ENCODE measurements around the gene LAMTOR4. TPM values are rescaled to one million over a fixed set of nuclear protein-coding genes. Genes with fewer than 3 reads are reported as not detected.

The LAMTOR4 gene
- polyA plus RNA-seq, 1 donor from 2014 or later: 333 TPM

GRCh38 chr7:100157334-100158228, 8.9 kb downstream of the LAMTOR4 start:
- peak overlapping the region; percentile 78 for H3K9ac ChIP-seq (ENCODE audit: low read length)
- no peaks in the 10 kb centered on the region for H3K36me3 ChIP-seq (ENCODE audit: insufficient read depth, low read length)
- H3F3A ChIP-seq (ENCODE audit: insufficient read depth, low read length, poor library complexity, severe bottlenecking): no peaks in the 10 kb centered on the region
- H2AFZ ChIP-seq (ENCODE audit: low read depth, low read length): no peak overlapping the region
- H3K27ac ChIP-seq (ENCODE audit: low read length): no peak overlapping the region
- no peaks in the 10 kb centered on the region for H3K79me2 ChIP-seq (replicated peaks; ENCODE audit: insufficient read depth, low read length)
- peak overlapping the region; percentile 65 for H3K4me2 ChIP-seq (ENCODE audit: low read length)
- peak overlapping the region; percentile 89 for H3K4me3 ChIP-seq (ENCODE audit: low read length)
- H3K27me3 ChIP-seq (ENCODE audit: insufficient read depth, low read depth, low read length): no peaks in the 10 kb centered on the region
- H4K20me1 ChIP-seq (ENCODE audit: insufficient read depth): no peaks in the 10 kb centered on the region
- H3K9me3 ChIP-seq (ENCODE audit: low read length): no peaks in the 10 kb centered on the region
- no peaks in the 10 kb centered on the region for H3K9me2 ChIP-seq (ENCODE audit: insufficient read depth, low read length)
- no peak for TF ChIP-seq EZH2 (IDR thresholded peaks at IDR 0.05; ENCODE audit: borderline replicate concordance, insufficient read depth, low read length, poor library complexity, severe bottlenecking)
- no peak for TF ChIP-seq MXI1 (conservative IDR thresholded peaks at IDR 0.05; ENCODE audit: poor library complexity, severe bottlenecking)
- TF ChIP-seq TAF1 (IDR thresholded peaks at IDR 0.05; ENCODE audit: low read depth): no peak

- TF ChIP-seq MXI1 (conservative IDR thresholded peaks at IDR 0.05; ENCODE audit: poor library complexity, severe bottlenecking) (peak; percentile 82), CTCF (IDR thresholded peaks at IDR 0.05; ENCODE audit: poor library complexity, severe bottlenecking) (no peak), POLR2AphosphoS5 (IDR thresholded peaks at IDR 0.05) (peak; percentile 68), SMC3 (conservative IDR thresholded peaks at IDR 0.05; ENCODE audit: poor library complexity) (peak; percentile 33), TAF1 (IDR thresholded peaks at IDR 0.05; ENCODE audit: low read depth) (peak; percentile 35), EZH2 (IDR thresholded peaks at IDR 0.05; ENCODE audit: borderline replicate concordance, insufficient read depth, low read length, poor library complexity, severe bottlenecking) (no peak), RAD21 (conservative IDR thresholded peaks at IDR 0.05) (no peak), EP300 (conservative IDR thresholded peaks at IDR 0.05; ENCODE audit: poor library complexity, severe bottlenecking) (peak; percentile 29), REST (IDR thresholded peaks at IDR 0.05; ENCODE audit: borderline replicate concordance) (no peak)
- H3K9me2 ChIP-seq (ENCODE audit: insufficient read depth, low read length): no peaks in the 10 kb centered on the region
- no peaks in the 10 kb centered on the region for H3K9me3 ChIP-seq (ENCODE audit: low read length)
- H3K36me3 ChIP-seq (ENCODE audit: insufficient read depth, low read length): no peaks in the 10 kb centered on the region
- H3K27me3 ChIP-seq (ENCODE audit: insufficient read depth, low read depth, low read length): no peaks in the 10 kb centered on the region
- no peaks in the 10 kb centered on the region for H3K79me2 ChIP-seq (replicated peaks; ENCODE audit: insufficient read depth, low read length)
- H4K20me1 ChIP-seq (ENCODE audit: insufficient read depth): no peaks in the 10 kb centered on the region
- H3K4me2 ChIP-seq (ENCODE audit: low read length): peak within 1 kb of the TSS; percentile 65
- no peaks in the 10 kb centered on the region for H3F3A ChIP-seq (ENCODE audit: insufficient read depth, low read length, poor library complexity, severe bottlenecking)
- peak within 1 kb of the TSS; percentile 45 for H3K27ac ChIP-seq (ENCODE audit: low read length)
- peak within 1 kb of the TSS; percentile 60 for H2AFZ ChIP-seq (ENCODE audit: low read depth, low read length)
- H3K4me3 ChIP-seq (ENCODE audit: low read length): peak within 1 kb of the TSS; percentile 89
- H3K9ac ChIP-seq (ENCODE audit: low read length): peak within 1 kb of the TSS; percentile 78
These were observed 9.7 kb downstream of the LAMTOR4 start, which contains the start of gene TRAPPC14 for GRCh38 chr7:100158229-100159098. Gene TRAPPC14 (minus strand): TSS chr7:100158723. CDS start chr7:100158499, 224 bp downstream.

All from neural cell (in vitro differentiated cells).